GM12865 (cell line): ENCODE data around the gene ARAP1.

Experiments used
- DNase-seq: peaks from one replicate; pipeline ENCODE4 v3.0.0; 2010; ENCODE audit warnings: low read depth
- H3K4me3 ChIP-seq: 2 replicates; pipeline ENCODE4 v1.5.1; 2011; ENCODE audit warnings: mild to moderate bottlenecking, low read depth, low read length, control low read depth
- CTCF ChIP-seq: IDR thresholded peaks from 2 replicates; pipeline ENCODE4 v1.5.1; 2011; ENCODE audit warnings: low read length, control low read depth, low read depth, inconsistent platforms; ENCODE audit not compliant: insufficient read depth; ENCODE audit errors: missing control alignments

ARAP1 gene

GRCh38 chr11:72778535-72779494 is 26.6 kb upstream of the ARAP1 start:
- no peak overlapping the region for H3K4me3 ChIP-seq
- TF ChIP-seq CTCF: no peak
- DNase-seq: no peak

DNA sequence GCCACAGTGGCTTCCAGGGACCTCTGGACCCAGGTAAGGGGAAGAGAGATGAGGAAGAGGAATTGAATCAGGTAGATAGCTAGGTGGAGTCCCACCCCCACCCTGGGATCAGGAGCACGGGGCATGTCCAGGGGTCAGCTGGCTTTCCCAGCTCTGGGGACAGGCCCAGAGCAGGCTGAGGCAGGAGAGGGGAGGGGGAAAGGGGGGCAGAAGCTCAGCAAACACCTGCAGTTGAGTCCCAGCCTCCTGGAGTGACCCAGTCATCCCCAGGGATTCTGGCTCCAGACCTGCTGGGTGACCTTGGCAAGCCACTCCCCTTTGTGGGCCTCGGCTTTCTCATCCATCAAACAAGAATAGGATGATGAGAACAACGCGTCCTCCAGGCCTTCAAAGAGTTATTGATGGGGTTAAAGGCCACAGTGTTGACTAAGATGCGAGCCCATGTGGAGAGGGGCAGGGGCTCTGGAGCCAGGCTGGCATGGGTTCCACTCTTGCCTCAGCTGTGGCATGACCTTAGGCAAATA is 25.6 kb upstream of the ARAP1 start:
- TF ChIP-seq CTCF: no peak
- DNase-seq: no peak
- H3K4me3 ChIP-seq: no peak overlapping the region

DNA sequence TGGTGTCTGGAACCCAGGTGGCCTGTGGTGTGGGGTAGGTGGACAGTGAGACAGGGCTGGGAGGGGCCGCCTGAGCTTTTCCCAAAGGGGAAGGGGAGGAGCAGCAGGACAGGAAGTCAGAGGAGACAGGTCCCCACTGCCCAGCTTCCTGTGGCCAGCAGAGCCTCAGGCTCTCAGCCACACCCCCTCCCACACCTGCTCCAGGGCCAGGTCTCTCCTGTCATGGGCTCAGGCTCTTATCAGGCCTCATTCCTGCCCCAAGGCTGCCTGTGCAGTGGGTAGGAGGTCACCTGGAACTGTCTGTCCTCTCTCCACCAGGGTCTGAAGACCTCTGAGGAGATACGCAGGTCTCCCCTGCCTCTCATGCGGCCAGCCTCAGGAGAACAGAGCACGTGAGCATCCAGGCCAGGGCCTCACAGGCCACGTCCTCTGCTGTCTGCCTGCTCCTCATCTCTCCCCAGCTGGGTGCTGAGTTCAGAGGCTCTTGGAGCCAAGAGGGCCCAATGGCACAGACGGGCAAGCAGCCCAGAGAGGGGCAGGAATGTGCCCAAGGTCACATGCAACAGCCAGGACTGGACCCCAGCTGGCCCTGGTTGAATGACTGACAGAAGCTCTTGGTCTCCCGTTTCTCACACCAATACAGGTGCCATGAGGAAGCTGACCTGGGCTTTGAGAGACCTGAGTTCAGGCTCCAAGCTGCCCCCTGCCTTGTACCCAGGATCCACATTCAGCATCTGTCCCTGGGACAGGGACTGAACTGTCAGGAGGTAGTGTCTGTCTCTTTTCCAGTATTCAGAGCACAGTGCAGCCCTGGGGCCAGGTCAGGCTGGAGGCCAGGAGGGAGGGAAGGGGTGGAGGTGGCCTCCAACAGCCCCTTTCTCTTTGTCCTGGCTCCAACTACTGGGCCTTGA is 24.9 kb upstream of the ARAP1 start:
- no peak for TF ChIP-seq CTCF
- no peak overlapping the region for H3K4me3 ChIP-seq
- DNase-seq: no peak

- DNase-seq: no peak
- no peak for TF ChIP-seq CTCF
- no peak overlapping the region for H3K4me3 ChIP-seq
Measured at GRCh38 chr11:72776117-72776843, 24.1 kb upstream of the ARAP1 start.

- H3K4me3 ChIP-seq: no peak overlapping the region
- TF ChIP-seq CTCF: no peak
- DNase-seq: no peak
Measured at GRCh38 chr11:72775288-72776110, 23.3 kb upstream of the ARAP1 start.

DNA sequence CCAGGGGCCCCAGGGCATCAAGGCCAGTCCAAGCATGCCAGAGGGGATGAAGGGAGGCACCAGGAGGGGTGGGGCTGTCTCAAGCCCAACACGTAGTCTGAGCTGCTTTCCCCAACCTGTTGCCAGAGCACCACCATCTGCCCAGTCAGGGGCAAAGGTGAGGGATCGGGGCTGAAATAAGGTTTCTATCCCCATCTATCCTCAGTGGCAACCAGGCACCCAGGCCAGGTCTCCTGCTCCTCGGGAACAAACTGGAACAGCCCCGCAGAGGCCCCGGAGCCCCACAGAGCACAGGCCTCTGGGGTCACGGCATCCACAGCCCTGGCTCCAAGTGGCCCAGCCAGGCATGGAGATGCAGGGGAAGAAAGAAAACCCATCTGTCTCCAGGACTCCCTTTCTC is 22.3 kb upstream of the ARAP1 start:
- no peak for TF ChIP-seq CTCF
- no peak overlapping the region for H3K4me3 ChIP-seq
- DNase-seq: no peak
